OCI-LY7 (cell line): ENCODE results near the gene WFDC2.

ENCODE experiments used
- EZH2phosphoT487 ChIP-seq: fragments of 200-600 bp; sonication (generic); IDR thresholded peaks from 2 replicates; pipeline ENCODE4 v1.6.1; 2018; ENCODE audit warnings: low read depth, borderline replicate concordance, mild to moderate bottlenecking, mixed run types, antibody characterized with exemption, low read length, moderate library complexity, mixed read lengths
- TF ChIP-seq, protein P1 (sequence below): fragments of 200-600 bp; sonication (generic); conservative IDR thresholded peaks from 2 replicates; pipeline ENCODE4 v1.5.1; 2014; ENCODE audit warnings: mild to moderate bottlenecking, antibody characterized with exemption, low read length, moderate library complexity, mixed read lengths

DNA sequence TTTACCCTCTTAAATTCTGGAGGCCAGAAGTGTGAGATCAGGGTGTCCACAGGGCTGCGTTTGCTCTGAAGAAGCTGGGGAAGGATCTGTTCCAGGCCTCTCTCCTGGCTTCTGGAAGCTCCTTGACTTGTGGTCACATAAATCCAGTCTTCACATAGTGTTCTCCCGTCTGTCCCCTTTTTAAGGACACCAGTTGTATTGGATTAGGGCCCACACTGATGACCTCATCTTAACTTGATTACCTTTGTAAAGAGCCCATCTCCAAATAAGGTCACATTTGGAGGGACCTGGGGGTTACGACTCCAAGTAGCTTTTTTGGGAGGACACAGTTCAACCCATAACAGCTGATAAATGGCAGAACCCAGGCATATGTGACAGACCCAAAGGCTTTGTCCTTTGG lies 20.0 kb upstream of the WFDC2 start:
- TF ChIP-seq, protein P1, sequence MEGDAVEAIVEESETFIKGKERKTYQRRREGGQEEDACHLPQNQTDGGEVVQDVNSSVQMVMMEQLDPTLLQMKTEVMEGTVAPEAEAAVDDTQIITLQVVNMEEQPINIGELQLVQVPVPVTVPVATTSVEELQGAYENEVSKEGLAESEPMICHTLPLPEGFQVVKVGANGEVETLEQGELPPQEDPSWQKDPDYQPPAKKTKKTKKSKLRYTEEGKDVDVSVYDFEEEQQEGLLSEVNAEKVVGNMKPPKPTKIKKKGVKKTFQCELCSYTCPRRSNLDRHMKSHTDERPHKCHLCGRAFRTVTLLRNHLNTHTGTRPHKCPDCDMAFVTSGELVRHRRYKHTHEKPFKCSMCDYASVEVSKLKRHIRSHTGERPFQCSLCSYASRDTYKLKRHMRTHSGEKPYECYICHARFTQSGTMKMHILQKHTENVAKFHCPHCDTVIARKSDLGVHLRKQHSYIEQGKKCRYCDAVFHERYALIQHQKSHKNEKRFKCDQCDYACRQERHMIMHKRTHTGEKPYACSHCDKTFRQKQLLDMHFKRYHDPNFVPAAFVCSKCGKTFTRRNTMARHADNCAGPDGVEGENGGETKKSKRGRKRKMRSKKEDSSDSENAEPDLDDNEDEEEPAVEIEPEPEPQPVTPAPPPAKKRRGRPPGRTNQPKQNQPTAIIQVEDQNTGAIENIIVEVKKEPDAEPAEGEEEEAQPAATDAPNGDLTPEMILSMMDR: no peak
- no peak for TF ChIP-seq EZH2phosphoT487
